Omental fat pad (tissue), 4 donors: ENCODE data around the gene ZFYVE16. TPM values are rescaled to one million over a fixed set of nuclear protein-coding genes. Genes with fewer than 3 reads are reported as not detected.

Experiments
- ATAC-seq: fragments of 150-250 bp; one replicate; pipeline ENCODE4 v1.9.1; 2016; ENCODE audit warnings: mild to moderate bottlenecking, moderate library complexity; ENCODE audit not compliant: low FRiP score
- DNase-seq: peaks from one replicate; pipeline ENCODE4 v3.0.0-alpha.2; 2019; ENCODE audit warnings: low spot score
- CTCF ChIP-seq, 3 donors: fragments of 450-650 bp; IDR thresholded peaks; one replicate each; pipeline ENCODE4 v1.5.1; 2016 to 2017; ENCODE audit warnings: antibody characterized with exemption in 3 of 3, mild to moderate bottlenecking in 3 of 3, moderate library complexity in 2 of 3
- total RNA-seq, 4 donors: library from RNA; depleted of rRNA; stranded (reverse); fragments of >200 nt; gene quantifications; one replicate each; pipeline ENCODE4 v1.1.0, GENCODE V29; 2016

The ZFYVE16 gene
- total RNA-seq, 4 donors from 2014 or later: 24.2 to 71.2 (median 30.5) TPM

- ATAC-seq (no peak), DNase-seq (no peak)
- no peak for TF ChIP-seq CTCF (IDR thresholded peaks at IDR 0.05)
Observed at GRCh38 chr5:80474929-80475328, 67.1 kb downstream of the ZFYVE16 start.

- no peak for TF ChIP-seq CTCF (IDR thresholded peaks at IDR 0.05)
- no peak for ATAC-seq
- no peak for DNase-seq
Observed at GRCh38 chr5:80479713-80480112, 71.8 kb downstream of the ZFYVE16 start.

GRCh38 chr5:80480354-80480753 lies 72.5 kb downstream of the ZFYVE16 start:
- ATAC-seq: no peak
- no peak for TF ChIP-seq CTCF (IDR thresholded peaks at IDR 0.05)
- DNase-seq: no peak

- ATAC-seq (no peak), DNase-seq (no peak)
- TF ChIP-seq CTCF (IDR thresholded peaks at IDR 0.05): no peak
Observed at GRCh38 chr5:80481019-80481893, 73.4 kb downstream of the ZFYVE16 start.

GRCh38 chr5:80482578-80482977 lies 74.7 kb downstream of the ZFYVE16 start:
- no peak for DNase-seq
- TF ChIP-seq CTCF (IDR thresholded peaks at IDR 0.05): no peak
- no peak for ATAC-seq

GRCh38 chr5:80483636-80484232 lies 75.9 kb downstream of the ZFYVE16 start:
- TF ChIP-seq CTCF (IDR thresholded peaks at IDR 0.05): no peak
- DNase-seq (no peak), ATAC-seq (no peak)

GRCh38 chr5:80487444-80487828 lies 79.6 kb downstream of the ZFYVE16 start:
- TF ChIP-seq CTCF (IDR thresholded peaks at IDR 0.05): no peak
- ATAC-seq (no peak), DNase-seq (no peak)
